IPS DF 19.7 (cell line): Measurements from ENCODE around the gene RHOB.

Experiments used
- DNase-seq: peaks from one replicate; pipeline ENCODE4 v3.0.0-alpha.2; 2013; ENCODE audit warnings: low read depth, low spot score

RHOB gene

DNA sequence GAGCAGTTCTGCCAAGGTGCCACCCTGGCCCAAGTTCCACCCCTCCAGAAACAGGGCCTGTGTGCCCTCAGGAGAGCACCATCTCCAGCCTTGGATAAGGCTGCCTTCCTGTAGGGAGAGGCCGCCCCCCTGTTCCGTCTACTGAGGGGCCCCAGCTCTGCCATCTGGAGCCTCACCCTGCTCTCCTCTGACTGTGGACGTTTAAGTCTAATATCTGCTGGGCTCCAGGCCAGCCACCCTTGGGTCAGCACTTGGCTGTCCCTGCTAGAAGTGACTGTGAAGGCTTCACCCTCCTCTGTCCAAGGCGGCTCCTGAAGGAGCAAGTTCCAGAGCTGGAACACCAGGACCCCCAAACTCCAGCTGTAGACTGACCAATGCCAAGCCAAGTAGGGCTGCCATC lies 26.3 kb downstream of the RHOB start:
- DNase-seq = no peak

- DNase-seq = no peak
Observed at GRCh38 chr2:20474757-20475566, 28.1 kb downstream of the RHOB start.

- no peak for DNase-seq
Observed at GRCh38 chr2:20475567-20475952, 28.7 kb downstream of the RHOB start.

DNA sequence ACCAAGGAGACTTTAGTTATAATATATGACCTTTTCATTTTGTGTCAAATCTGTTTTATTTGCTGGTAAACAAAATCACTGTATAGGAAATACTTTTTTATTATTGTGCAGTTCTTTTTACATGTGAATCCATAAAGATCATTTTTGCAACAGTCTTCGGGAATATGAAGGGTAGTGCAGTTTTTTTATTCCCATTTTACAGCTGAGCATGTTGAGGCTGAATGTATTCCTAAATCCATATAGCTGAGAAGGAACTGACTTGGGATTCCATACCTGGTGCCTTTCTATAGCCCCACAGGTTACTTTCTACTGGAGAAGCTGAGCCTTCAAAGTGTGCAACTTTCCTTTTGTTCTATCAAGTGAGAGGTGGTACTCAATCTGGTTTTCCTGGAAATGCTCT lies 29.6 kb downstream of the RHOB start:
- no peak for DNase-seq

DNA sequence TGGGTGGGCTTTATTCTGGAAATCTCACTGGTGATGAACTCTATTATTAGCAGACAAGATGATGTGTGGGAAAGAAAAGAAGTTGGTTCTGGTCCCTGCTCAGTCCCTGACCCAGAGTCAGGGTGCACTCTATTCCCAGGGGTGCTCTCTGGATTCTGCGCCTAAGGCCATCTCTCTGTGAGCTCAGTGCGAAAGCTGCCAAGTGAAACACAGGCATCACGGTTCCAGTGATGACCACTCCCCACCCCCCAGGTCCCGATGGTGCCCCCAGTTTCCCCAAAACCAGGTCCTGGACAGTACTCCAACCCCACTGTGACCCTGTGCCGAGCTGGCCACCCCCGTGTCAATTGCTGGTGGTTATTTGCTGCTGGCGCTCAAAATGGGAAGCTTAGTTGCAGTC lies 30.1 kb downstream of the RHOB start:
- no peak for DNase-seq

GRCh38 chr2:20478961-20479360 lies 32.1 kb downstream of the RHOB start:
- DNase-seq = no peak

DNA sequence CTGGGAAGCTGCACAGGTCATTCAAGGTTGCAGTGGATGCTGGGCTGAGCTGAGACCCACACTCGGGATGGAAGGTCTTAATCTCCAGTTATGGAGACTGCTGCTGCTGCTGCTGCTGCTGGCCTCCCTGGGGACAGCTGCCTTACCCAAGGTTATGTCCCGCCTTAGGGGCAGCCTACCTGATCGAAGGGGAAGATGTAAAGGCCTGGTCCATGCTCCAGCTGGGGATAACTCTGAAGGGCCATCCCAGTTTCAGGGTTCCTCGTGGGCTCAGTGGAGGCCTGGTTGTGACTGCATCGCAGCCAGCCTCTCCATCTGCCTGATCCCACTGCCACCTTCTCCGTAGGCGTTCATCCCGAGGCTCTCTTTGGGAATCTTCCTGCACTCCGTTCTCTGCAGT lies 33.0 kb downstream of the RHOB start:
- DNase-seq = no peak

- DNase-seq = no peak
Observed at GRCh38 chr2:20480913-20481312, 34.0 kb downstream of the RHOB start.

DNA sequence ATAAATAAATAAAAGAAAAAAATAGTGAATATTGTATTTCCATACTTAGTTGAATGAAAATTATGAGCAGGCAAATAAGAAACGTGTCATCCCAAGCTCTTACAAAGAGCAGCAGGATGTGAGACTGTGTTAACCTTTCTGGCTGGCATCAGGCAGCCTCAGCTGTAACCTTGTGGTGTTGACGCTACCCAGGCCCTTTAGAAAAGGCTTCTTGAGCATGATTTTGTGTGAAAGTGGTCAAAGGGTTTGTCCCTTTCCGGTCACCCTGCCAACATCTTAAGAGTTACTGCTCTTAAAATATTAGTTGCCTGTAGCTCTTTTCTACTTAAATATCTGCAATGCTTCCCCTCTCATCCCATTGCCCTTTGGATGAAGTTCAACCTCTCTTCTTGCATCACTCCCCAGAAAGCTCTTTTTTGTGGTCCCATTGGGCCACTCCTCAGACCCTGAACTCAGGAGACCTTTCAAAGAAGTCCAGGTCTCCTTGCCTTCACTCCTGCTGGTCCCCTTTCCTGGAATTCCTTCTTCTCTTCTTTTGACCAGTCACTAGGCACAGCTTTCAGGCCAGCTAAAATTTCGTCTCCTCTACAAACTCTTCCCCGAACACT lies 35.0 kb downstream of the RHOB start:
- DNase-seq = no peak

DNA sequence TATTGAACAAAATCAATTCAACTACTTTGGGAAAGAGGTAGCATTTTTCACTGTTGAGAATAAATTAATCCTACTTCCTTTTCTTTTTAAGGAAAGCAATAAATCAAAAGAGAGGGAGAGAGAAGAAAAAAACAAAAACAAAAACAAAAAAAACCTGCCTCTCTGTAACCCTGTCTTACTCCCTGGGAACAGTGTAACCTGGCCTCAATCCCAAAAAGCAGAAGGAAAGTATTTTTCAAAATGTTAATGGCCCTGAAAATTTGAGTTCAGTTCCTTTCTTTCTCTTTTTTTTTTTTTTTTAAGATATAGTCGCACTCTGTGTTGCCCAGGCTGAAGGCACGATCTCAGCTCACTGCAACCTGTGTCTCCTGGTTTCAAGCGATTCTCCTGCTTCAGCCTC lies 35.9 kb downstream of the RHOB start:
- no peak for DNase-seq

DNA sequence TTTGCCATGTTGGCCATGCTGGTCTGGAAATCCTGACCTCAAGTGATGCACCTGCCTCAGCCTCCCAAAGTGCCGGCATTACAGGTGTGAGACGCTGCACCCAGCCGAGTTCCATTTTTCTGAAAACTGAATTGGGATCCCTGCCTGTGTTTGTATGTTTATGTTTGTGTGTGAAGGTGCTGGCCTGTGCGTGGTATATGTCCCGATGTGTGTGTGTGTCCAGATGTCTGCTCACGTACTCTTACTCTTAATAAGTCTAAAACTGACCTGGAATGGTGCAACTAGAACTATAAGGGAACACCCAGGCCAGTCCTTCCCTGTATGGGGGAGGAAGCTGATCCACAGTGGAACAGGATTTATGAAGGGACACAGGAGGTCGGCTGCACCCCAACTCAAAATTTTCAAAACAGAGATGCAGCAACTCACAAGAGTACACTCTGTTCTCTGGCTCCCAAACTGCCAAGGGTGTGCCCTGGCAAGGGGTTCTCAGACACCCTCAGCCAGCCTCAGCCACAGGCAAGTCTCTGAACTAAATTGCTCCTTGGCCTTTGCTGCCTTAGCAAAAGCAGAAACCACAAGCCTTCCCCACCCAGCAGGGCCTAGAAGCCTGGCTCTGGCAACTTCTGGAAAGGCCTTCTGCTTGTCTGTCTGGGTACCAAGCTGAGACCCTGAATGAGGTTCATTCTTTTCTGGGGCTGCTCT lies 36.5 kb downstream of the RHOB start:
- no peak for DNase-seq

GRCh38 chr2:20484034-20484617 lies 37.3 kb downstream of the RHOB start:
- no peak for DNase-seq

- no peak for DNase-seq
Observed at GRCh38 chr2:20484810-20485611, 38.1 kb downstream of the RHOB start.

- no peak for DNase-seq
Observed at GRCh38 chr2:20485612-20486388, 38.9 kb downstream of the RHOB start.

GRCh38 chr2:20486571-20486970 lies 39.7 kb downstream of the RHOB start:
- no peak for DNase-seq

GRCh38 chr2:20487030-20487391 lies 40.1 kb downstream of the RHOB start:
- DNase-seq = no peak

DNA sequence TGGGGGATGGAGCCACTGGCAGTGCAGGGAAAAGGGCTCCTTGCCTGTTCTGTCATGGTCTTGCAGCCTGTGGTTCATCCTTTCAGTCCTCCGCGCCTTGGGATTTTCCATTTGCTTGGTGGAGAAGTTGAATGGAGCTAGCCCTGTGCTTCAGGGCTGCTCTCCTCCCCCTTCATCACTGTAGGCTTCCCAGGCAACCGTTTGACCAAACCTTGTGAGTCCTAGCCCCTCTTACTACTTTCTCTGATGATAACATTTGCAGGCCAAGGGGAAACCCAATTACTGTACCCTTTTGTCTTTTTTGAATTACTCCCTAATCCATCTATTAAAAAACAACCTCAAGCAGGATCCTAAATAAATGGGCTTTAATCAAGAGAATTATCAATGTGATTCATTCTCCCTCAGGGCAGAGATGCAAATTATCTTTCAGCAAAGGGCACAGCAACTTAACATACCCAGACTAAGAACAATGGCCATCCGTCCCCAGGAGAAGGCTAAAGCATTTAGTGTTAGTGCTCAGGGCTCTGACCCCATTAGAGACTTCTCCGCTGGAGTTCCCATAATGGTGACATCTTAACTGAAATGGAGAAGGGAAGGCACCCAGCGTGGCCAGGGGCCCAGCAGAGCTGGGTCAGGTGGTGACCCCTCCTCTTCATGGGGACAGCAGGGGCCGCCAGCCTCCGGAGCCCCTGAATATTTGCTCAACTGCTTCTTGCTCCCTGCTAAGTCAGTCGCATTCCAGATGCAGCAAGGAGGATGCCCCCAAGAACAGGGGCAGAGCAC lies 40.7 kb downstream of the RHOB start:
- DNase-seq = no peak

GRCh38 chr2:20488201-20488641 lies 41.3 kb downstream of the RHOB start:
- no peak for DNase-seq

GRCh38 chr2:20488782-20489181 lies 41.9 kb downstream of the RHOB start:
- DNase-seq = no peak
